SK-N-SH (cell line): ENCODE results near the gene CAPS. TPM values are rescaled to one million over a fixed set of nuclear protein-coding genes. Genes with fewer than 3 reads are reported as not detected.

Experiments used
- CTCF ChIA-PET: fragments of 300-600, 350-600 bp; formaldehyde crosslinking; extraction: SDS; loops from one replicate; lab custom pipeline; 2021; lab: Yijun Ruan, JAX
- POLR2A ChIA-PET: fragments of 350-600 bp; sonication (Branson Sonifier 250); formaldehyde crosslinking; extraction: SDS; loops from one replicate; lab custom pipeline; 2020; ENCODE audit warnings: antibody characterized with exemption, inconsistent platforms; lab: Yijun Ruan, JAX
- DNase-seq: peaks from one replicate; pipeline ENCODE4 v3.0.0; 2012
- H2AFZ ChIP-seq: fragments of 200-600 bp; sonication (generic); 2 replicates; pipeline ENCODE4 v1.8.1; 2016; ENCODE audit warnings: antibody characterized with exemption, mild to moderate bottlenecking, low read depth
- H3F3A ChIP-seq: fragments of 200-600 bp; sonication (generic); replicated peaks from 2 replicates; pipeline ENCODE3; 2016; ENCODE audit warnings: antibody characterized with exemption, mild to moderate bottlenecking; ENCODE audit not compliant: insufficient read depth
- H3K27ac ChIP-seq, 2 experiments: fragments of 200-500 bp in 1 of 2; fragments of 200-600 bp in 1 of 2; sonication (Bioruptor generic) in 1 of 2; sonication (generic), shearing (Covaris generic) in 1 of 2; 2 replicates each; pipeline versions ENCODE4 v1.5.1 to v1.6.1; 2014 to 2016; ENCODE audit warnings: low read depth in 2 of 2, inconsistent platforms in 1 of 2, low read length in 1 of 2, mild to moderate bottlenecking in 1 of 2, mixed read lengths in 1 of 2
- H3K27me3 ChIP-seq: fragments of 200-600 bp; sonication (generic), shearing (Covaris generic); 2 replicates; pipeline ENCODE4 v1.6.1; 2016; ENCODE audit warnings: mixed run types; ENCODE audit not compliant: insufficient read depth
- H3K36me3 ChIP-seq, 2 experiments: fragments of 200-500 bp in 1 of 2; fragments of 200-600 bp in 1 of 2; sonication (Bioruptor generic) in 1 of 2; sonication (generic) in 1 of 2; replicated peaks in 1 of 2; 2 replicates each; pipeline versions ENCODE3 to v1.5.1; 2014 to 2016; ENCODE audit warnings: low read length in 1 of 2, mild to moderate bottlenecking in 1 of 2; ENCODE audit not compliant: insufficient read depth in 2 of 2, control insufficient read depth in 1 of 2
- H3K4me1 ChIP-seq, 2 experiments: fragments of 200-500 bp in 1 of 2; fragments of 200-600 bp in 1 of 2; sonication (Bioruptor generic) in 1 of 2; sonication (generic), shearing (Covaris generic) in 1 of 2; 2 replicates each; pipeline versions ENCODE4 v1.5.1 to v1.6.1; 2014 to 2016; ENCODE audit warnings: low read depth in 1 of 2, low read length in 1 of 2, mixed run types in 1 of 2; ENCODE audit not compliant: insufficient read depth in 2 of 2, control insufficient read depth in 1 of 2
- H3K4me2 ChIP-seq: fragments of 200-600 bp; sonication (generic), shearing (Covaris generic); 2 replicates; pipeline ENCODE4 v1.6.1; 2017; ENCODE audit warnings: mixed run types
- H3K4me3 ChIP-seq, 2 experiments: fragments of 200-500 bp in 1 of 2; fragments of 200-600 bp in 1 of 2; sonication (Bioruptor generic) in 1 of 2; sonication (generic), shearing (Covaris generic) in 1 of 2; 2 replicates each; pipeline versions ENCODE4 v1.5.1 to v1.8.1; 2014 to 2016; ENCODE audit warnings: low read depth in 2 of 2, inconsistent platforms in 1 of 2, low read length in 1 of 2, mild to moderate bottlenecking in 1 of 2, mixed read lengths in 1 of 2, moderate library complexity in 1 of 2
- H3K79me2 ChIP-seq: fragments of 200-600 bp; sonication (generic); 2 replicates; pipeline ENCODE4 v1.8.1; 2017; ENCODE audit warnings: mild to moderate bottlenecking; ENCODE audit not compliant: insufficient read depth
- H3K9ac ChIP-seq: fragments of 200-600 bp; sonication (generic); 2 replicates; pipeline ENCODE4 v1.6.1; 2017; ENCODE audit warnings: mixed run types
- H3K9me2 ChIP-seq: fragments of 200-600 bp; sonication (generic); 2 replicates; pipeline ENCODE4 v1.6.1; 2017; ENCODE audit warnings: mixed run types
- H3K9me3 ChIP-seq: fragments of 200-600 bp; sonication (generic); 2 replicates; pipeline ENCODE4 v1.6.1; 2017; ENCODE audit warnings: mixed run types, mild to moderate bottlenecking, moderate library complexity
- H4K20me1 ChIP-seq: fragments of 200-600 bp; sonication (generic); 2 replicates; pipeline ENCODE4 v1.6.1; 2017; ENCODE audit warnings: mild to moderate bottlenecking, mixed run types; ENCODE audit not compliant: insufficient read depth
- ELF1 ChIP-seq: IDR thresholded peaks from 2 replicates; pipeline ENCODE4 v1.4.0; 2012
- FOSL2 ChIP-seq: IDR thresholded peaks from 2 replicates; pipeline ENCODE4 v1.4.0; 2012; ENCODE audit warnings: low read depth, mild to moderate bottlenecking, moderate library complexity, borderline replicate concordance
- GABPA ChIP-seq: IDR thresholded peaks from 2 replicates; pipeline ENCODE4 v1.4.0; 2012; ENCODE audit warnings: low read depth, mild to moderate bottlenecking
- GATA2 ChIP-seq: sonication (generic); formaldehyde crosslinking; IDR thresholded peaks from 2 replicates; pipeline ENCODE4 v1.5.0; 2020; ENCODE audit warnings: mild to moderate bottlenecking, missing genetic modification reagents
- JUND ChIP-seq: IDR thresholded peaks from 2 replicates; pipeline ENCODE4 v1.4.0; 2012
- MXI1 ChIP-seq: IDR thresholded peaks from 2 replicates; pipeline ENCODE4 v1.6.1; 2012; ENCODE audit warnings: mild to moderate bottlenecking, low read depth, low read length, improper control_type of control experiment
- POLR2AphosphoS5 ChIP-seq: IDR thresholded peaks from 2 replicates; pipeline ENCODE4 v1.6.1; 2012; ENCODE audit warnings: low read depth, low read length
- RXRA ChIP-seq: IDR thresholded peaks from 2 replicates; pipeline ENCODE4 v1.4.0; 2012; ENCODE audit warnings: low read depth, mild to moderate bottlenecking, borderline replicate concordance
- WGBS: methylation state at CpG from one replicate; pipeline ENCODE4 v1.1.6; 2017; ENCODE audit warnings: low lambda C conversion rate; 5-methylcytosine and 5-hydroxymethylcytosine counted together
- polyA plus RNA-seq, 3 experiments: library from polyadenylated mRNA; depleted of rRNA; stranded (reverse); fragments of >200 nt; gene quantifications; 2 replicates each; pipeline ENCODE4 v1.2.3, GENCODE V29; 2012
- TF ChIP-seq, protein P1 (sequence below): IDR thresholded peaks from 2 replicates; pipeline ENCODE4; 2012
- TF ChIP-seq, protein P2 (sequence below): IDR thresholded peaks from 2 replicates; pipeline ENCODE4 v1.4.0; 2012; ENCODE audit warnings: low read depth, borderline replicate concordance
- TF ChIP-seq, protein P3 (sequence below): IDR thresholded peaks from 2 replicates; pipeline ENCODE4 v1.6.1; 2012; ENCODE audit warnings: mild to moderate bottlenecking, low read depth, low read length, moderate library complexity
- TF ChIP-seq, protein P4 (sequence below): fragments of 150-350 bp; IDR thresholded peaks from 2 replicates; pipeline ENCODE4 v1.6.1; 2017; ENCODE audit warnings: antibody characterized with exemption, low read length, low read depth, borderline replicate concordance

The CAPS gene
- polyA plus RNA-seq, 1 of the 3 experiments (the other 2 are of a cell fraction): 13.4 TPM

DNA sequence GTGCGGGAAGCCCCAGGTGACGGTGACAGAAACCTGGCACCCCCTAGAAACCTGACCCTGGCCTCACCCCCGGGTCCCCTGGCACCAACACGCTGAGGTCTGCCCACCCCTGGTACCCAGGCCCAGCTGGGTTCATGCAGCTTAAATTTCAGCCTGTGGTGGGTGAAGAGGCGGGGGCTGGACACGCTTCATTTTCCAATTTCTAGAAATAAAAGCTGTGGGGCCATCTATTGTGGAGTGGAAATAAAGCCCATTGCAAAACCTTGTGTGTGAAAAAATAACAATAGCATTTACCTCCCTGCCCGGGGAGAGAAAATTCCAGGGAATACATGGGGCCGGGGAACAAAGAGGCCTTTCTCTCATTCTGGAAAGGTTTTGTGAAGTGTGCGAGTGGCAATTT, 36.2 kb upstream of the CAPS start:
- Histone ChIP-seq H2AFZ (no peak overlapping the region), H4K20me1 (no peaks in the 10 kb centered on the region), H3K9me3 (no peaks in the 10 kb centered on the region), H3K4me1 (peaks cover 0 to 6% of the 10 kb centered on the region in 2 experiments; a peak in 1 of 4 replicates), H3K27ac (no peak overlapping the region), H3K79me2 (no peaks in the 10 kb centered on the region), H3K4me2 (no peak overlapping the region), H3K9ac (no peak overlapping the region), H3K9me2 (no peaks in the 10 kb centered on the region), H3F3A (no peaks in the 10 kb centered on the region), H3K4me3 (no peak overlapping the region), H3K36me3 (no peaks in the 10 kb centered on the region), H3K27me3 (no peaks in the 10 kb centered on the region; the same call in 1 of the 2 replicates)
- TF ChIP-seq MXI1: no peak
- TF ChIP-seq, protein P1, sequence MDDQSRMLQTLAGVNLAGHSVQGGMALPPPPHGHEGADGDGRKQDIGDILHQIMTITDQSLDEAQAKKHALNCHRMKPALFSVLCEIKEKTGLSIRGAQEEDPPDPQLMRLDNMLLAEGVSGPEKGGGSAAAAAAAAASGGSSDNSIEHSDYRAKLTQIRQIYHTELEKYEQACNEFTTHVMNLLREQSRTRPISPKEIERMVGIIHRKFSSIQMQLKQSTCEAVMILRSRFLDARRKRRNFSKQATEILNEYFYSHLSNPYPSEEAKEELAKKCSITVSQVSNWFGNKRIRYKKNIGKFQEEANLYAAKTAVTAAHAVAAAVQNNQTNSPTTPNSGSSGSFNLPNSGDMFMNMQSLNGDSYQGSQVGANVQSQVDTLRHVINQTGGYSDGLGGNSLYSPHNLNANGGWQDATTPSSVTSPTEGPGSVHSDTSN: no peak
- TF ChIP-seq RXRA: no peak
- DNase-seq: no peak
- ChIA-PET POLR2A (no interaction called here), CTCF (no interaction called here)
- 80% methylated on average over 5 of the region's 9 CpGs for whole genome bisulfite sequencing

DNA sequence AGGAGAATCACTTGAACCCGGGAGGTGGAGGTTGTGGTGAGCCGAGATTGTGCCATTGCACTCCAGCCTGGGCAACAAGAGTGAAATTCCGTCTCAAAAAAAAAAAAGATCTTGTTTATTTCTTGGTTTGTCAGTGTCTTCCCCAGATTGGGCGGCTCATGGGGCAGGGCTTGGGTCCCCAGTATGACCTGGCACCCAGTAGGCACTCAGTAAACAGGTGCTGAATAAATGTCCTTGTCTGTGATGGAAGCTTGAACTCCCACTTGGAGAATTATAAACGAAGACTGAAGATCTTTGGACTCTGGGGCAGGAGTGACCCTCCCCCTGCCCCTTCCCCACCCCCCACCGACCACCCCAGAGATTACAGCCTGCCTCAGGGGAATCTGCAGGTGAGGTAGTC, 33.9 kb upstream of the CAPS start:
- TF ChIP-seq GATA2 (CRISPR knock-in tag): no peak
- TF ChIP-seq, protein P2, sequence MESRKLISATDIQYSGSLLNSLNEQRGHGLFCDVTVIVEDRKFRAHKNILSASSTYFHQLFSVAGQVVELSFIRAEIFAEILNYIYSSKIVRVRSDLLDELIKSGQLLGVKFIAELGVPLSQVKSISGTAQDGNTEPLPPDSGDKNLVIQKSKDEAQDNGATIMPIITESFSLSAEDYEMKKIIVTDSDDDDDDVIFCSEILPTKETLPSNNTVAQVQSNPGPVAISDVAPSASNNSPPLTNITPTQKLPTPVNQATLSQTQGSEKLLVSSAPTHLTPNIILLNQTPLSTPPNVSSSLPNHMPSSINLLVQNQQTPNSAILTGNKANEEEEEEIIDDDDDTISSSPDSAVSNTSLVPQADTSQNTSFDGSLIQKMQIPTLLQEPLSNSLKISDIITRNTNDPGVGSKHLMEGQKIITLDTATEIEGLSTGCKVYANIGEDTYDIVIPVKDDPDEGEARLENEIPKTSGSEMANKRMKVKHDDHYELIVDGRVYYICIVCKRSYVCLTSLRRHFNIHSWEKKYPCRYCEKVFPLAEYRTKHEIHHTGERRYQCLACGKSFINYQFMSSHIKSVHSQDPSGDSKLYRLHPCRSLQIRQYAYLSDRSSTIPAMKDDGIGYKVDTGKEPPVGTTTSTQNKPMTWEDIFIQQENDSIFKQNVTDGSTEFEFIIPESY: no peak
- TF ChIP-seq JUND: no peak
- TF ChIP-seq RXRA: no peak
- TF ChIP-seq, all 33 proteins: peak for 0
- no peaks in the 10 kb centered on the region for H3K36me3 ChIP-seq
- ChIA-PET CTCF (interaction anchor here (1.5 kb wide), 1 partner anchor 13 kb away, joined by 4 read pairs; no protein-coding TSS in a partner anchor), POLR2A (no interaction called here)
- H3K4me1 ChIP-seq: peaks cover 0 to 6% of the 10 kb centered on the region in 2 experiments; a peak in 1 of 4 replicates
- no peaks in the 10 kb centered on the region; the same call in 1 of the 2 replicates for H3K27me3 ChIP-seq
- H3K9me3 ChIP-seq: no peaks in the 10 kb centered on the region
- H3K4me2 ChIP-seq: no peak overlapping the region
- H4K20me1 ChIP-seq: no peaks in the 10 kb centered on the region
- no peak overlapping the region for H3K27ac ChIP-seq
- H3K4me3 ChIP-seq: no peak overlapping the region
- H2AFZ ChIP-seq: no peak overlapping the region
- 45% methylated on average over 6 of the region's 6 CpGs for WGBS
- H3K9me2 ChIP-seq: no peaks in the 10 kb centered on the region
- DNase-seq: no peak
- no peaks in the 10 kb centered on the region for H3F3A ChIP-seq
- H3K79me2 ChIP-seq: no peaks in the 10 kb centered on the region
- no peak overlapping the region for H3K9ac ChIP-seq

DNA sequence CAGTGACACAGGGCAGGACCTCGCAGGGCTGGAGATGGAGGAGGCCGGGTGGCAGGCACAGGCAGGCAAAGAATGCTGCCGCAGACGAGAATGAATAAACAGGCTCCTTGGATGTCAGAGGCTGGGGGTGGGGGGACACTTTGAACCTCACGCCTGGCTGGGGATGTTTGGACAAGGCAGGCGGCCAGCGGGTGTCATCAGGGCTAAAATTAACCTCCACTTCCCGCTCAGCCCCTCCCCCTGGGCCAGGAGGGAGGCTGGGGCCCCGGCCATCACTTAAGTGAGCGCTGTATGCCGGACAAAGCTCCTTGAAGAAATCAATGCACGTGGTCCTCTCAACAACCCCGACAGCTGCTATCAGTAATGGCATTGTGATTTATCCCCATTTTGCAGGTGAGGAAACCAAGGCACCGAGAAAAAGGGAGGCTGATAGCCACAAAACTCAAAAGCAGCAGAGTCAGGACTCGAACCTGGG, 33.4 kb upstream of the CAPS start:
- H3K36me3 ChIP-seq: no peaks in the 10 kb centered on the region
- no peak overlapping the region for H3K27ac ChIP-seq
- 43% methylated on average over 7 of the region's 15 CpGs for WGBS
- CTCF ChIA-PET: interaction anchor here (1.5 kb wide), 1 partner anchor 13 kb away, joined by 4 read pairs; no protein-coding TSS in a partner anchor
- DNase-seq: no peak
- H3K79me2 ChIP-seq: no peaks in the 10 kb centered on the region
- no peaks in the 10 kb centered on the region; the same call in 1 of the 2 replicates for H3K27me3 ChIP-seq
- H3K4me1 ChIP-seq: peaks cover 0 to 6% of the 10 kb centered on the region in 2 experiments; a peak in 1 of 4 replicates
- no peaks in the 10 kb centered on the region for H3K9me3 ChIP-seq
- no peak overlapping the region for H2AFZ ChIP-seq
- no peak overlapping the region for H3K4me3 ChIP-seq
- H3K9me2 ChIP-seq: no peaks in the 10 kb centered on the region
- H3K9ac ChIP-seq: no peak overlapping the region
- H4K20me1 ChIP-seq: no peaks in the 10 kb centered on the region
- POLR2A ChIA-PET: no interaction called here
- no peaks in the 10 kb centered on the region for H3F3A ChIP-seq
- H3K4me2 ChIP-seq: no peak overlapping the region
- TF ChIP-seq GABPA (no peak), FOSL2 (no peak), ELF1 (no peak), POLR2AphosphoS5 (no peak), RXRA (no peak)
- TF ChIP-seq, protein P3, sequence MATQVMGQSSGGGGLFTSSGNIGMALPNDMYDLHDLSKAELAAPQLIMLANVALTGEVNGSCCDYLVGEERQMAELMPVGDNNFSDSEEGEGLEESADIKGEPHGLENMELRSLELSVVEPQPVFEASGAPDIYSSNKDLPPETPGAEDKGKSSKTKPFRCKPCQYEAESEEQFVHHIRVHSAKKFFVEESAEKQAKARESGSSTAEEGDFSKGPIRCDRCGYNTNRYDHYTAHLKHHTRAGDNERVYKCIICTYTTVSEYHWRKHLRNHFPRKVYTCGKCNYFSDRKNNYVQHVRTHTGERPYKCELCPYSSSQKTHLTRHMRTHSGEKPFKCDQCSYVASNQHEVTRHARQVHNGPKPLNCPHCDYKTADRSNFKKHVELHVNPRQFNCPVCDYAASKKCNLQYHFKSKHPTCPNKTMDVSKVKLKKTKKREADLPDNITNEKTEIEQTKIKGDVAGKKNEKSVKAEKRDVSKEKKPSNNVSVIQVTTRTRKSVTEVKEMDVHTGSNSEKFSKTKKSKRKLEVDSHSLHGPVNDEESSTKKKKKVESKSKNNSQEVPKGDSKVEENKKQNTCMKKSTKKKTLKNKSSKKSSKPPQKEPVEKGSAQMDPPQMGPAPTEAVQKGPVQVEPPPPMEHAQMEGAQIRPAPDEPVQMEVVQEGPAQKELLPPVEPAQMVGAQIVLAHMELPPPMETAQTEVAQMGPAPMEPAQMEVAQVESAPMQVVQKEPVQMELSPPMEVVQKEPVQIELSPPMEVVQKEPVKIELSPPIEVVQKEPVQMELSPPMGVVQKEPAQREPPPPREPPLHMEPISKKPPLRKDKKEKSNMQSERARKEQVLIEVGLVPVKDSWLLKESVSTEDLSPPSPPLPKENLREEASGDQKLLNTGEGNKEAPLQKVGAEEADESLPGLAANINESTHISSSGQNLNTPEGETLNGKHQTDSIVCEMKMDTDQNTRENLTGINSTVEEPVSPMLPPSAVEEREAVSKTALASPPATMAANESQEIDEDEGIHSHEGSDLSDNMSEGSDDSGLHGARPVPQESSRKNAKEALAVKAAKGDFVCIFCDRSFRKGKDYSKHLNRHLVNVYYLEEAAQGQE: no peak
- TF ChIP-seq, protein P4, sequence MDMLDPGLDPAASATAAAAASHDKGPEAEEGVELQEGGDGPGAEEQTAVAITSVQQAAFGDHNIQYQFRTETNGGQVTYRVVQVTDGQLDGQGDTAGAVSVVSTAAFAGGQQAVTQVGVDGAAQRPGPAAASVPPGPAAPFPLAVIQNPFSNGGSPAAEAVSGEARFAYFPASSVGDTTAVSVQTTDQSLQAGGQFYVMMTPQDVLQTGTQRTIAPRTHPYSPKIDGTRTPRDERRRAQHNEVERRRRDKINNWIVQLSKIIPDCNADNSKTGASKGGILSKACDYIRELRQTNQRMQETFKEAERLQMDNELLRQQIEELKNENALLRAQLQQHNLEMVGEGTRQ: no peak
